Measurements from ENCODE around the gene ANKS1B.
"Not testable (repeated sequence)": the region's sequence is repeated elsewhere in the genome, so short reads cannot be mapped to it uniquely, and the experiment has no call there.

The ANKS1B gene

DNA sequence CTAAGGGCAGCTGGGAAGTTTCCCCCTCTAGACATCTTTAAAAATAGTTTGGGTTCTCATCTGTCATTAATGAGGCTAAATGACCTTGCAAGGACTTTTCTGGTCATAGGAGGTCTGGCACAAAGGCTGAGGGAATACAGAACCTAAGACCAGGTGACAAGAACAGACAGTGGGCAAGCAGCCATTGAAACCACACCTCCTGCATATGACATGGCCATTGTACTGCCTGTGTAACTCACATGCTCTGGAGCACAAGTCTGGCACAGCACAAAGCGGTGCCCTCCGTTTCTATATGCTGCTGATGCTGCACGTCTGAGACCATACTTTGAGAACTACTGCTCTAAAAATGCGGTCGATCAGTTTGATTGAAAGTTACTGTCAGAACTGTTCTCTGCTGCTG lies 1196.3 kb downstream of the ANKS1B start:
- no peak for DNase-seq

DNA sequence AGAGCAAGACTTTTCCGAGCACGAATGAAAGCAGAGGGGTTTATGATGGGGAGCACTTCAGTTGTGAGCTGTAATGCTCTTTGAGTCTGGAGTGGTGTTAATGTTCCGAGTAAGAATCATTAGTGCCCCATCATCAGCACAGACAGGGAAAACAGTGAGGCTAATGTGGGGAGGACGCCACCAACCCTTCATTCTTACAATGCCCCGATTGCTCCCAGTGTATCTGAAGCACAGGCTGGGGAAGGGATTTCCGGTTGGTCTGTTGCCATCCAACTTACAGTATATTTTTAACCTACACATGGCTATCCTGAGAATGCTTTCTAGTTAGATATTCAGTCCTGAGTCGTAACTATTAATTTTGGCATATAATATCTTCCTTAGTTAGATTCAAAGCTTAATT lies 1198.1 kb downstream of the ANKS1B start:
- DNase-seq, result no peak

DNA sequence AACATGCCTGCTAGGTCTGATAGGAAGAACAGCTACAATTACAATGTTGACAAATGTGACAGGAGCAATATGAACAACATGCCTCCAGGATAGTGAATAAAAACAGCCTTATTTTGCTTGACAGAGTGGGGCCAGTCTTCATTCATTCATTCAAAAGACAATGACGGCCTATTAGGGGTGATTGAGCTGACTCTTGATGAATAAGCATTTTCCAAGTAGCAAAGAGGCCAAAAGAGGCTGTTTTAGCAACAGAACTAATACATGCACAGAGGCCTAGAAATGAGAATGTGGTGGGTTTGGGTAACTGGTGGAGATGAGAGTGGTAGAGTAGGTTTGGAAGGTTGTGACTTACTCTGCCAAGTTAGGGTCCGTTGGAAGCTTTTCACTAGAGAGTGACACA lies 1201.3 kb downstream of the ANKS1B start:
- DNase-seq, result no peak

DNA sequence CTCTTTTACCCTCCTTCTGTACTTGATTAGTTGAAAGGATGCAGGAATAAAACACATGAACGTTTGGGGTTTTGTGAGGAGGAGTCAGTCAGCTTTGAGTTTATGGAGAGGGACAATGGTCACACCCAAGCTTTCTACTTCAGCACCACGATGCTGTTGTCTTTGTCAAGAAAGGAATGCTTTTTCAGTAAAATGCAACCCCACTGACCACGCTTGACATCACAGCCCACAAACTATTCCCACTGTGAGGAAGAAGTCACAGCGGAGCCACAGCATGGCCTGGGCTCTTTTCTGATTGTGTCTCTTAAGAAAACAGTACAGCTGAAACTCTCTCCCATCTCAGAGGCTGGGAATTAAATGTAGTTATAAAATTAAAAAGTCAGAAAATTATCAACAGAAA lies 1204.5 kb downstream of the ANKS1B start:
- DNase-seq, result no peak

DNA sequence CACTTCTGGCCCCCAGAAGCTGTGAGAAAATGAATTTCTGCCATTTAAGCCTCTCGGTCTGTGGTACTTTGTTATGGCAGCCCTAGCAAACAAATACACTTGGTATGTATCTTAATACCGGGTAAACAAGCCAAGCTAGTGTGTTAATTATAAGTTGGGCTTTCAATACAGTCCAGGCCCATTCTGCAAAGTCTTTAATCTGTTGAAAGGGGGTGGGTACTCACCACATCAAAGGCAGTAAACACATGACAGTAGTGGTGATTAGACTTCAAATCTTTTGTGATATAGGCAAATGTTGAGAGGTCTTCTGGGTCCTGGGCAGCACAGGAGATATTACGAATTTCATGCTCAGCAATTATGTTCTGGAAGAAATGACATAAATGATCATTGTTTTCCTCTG lies 1211.9 kb downstream of the ANKS1B start:
- DNase-seq, result no peak

DNA sequence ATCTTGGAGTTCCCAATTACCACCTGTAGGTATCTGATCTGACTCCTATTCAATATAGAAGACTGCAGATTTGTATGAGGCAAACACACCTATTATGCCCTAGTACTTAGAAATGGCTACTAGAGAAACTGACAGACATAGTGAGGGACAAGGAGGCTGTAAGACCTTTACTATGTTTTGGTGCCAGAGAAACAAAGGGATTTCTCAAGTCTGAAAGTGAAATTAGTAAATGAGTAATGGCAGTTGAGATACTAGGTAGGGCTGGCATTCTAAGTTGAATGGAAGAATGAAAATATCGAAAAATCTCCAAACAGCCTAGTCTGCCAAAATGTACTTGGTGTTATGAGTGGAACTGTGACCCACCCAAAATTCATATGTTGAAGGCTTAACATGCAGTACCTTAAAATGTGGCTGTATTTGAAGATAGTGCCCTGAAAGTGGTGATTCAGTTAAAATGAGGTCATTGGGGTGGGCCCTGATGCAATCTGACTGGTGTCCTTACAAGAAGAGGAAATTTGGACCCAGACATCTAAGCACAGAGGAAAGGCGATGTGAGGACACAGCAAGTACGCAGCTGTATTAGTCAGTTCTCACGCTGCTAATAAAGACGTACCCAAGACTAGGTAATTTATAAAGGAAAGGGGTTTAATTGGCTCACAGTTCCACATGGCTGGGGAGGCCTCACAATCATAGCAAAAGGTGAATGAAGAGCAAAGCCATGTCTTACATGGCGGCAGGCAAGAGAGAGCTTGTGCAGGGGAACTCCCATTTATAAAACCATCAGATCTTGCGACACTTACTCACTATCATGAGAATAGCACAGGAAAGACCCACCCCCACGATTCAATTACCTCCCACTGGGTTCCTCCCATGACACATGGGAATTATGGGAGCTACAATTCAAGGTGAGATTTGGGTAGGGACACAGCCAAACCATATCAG lies 1212.7 kb downstream of the ANKS1B start:
- no peak for DNase-seq

DNA sequence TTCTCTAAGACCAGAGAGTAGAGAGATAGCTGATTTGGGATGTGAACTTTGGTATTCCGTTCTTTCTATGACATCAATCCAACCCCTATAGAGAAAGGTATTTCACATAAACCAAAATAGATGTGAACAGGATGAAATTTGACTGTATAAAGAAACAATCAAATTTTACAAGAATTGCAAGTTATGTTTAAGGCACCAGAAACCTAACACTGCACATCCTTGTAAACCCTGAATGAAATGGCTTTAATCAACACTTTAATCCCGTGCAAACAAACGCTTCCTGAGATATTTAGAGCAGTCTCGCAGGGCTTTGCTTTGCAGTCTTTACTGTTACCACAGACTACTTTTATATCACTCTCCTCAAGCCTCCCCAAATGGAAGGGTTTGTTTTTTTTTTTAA lies 1214.5 kb downstream of the ANKS1B start:
- no peak for DNase-seq

DNA sequence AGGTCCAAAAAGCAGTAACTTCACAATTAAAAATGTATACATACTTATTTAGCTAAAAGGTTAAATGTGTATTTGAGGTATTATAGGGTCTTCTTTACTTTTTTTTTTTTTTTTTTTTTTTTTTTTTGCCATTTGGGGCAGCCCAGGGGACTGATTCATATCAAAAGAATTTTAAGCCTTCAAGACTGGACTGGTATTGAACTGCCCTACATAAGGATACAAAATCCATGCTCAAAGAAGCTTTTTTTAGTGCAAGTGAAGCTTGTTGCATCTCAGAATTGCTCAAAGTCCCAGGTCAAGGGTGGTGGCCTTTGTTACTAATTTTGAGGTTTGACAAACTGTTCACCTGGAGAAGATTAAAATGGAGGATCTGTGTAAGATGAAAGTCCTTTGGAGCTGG lies 1215.7 kb downstream of the ANKS1B start:
- DNase-seq, result no peak

DNA sequence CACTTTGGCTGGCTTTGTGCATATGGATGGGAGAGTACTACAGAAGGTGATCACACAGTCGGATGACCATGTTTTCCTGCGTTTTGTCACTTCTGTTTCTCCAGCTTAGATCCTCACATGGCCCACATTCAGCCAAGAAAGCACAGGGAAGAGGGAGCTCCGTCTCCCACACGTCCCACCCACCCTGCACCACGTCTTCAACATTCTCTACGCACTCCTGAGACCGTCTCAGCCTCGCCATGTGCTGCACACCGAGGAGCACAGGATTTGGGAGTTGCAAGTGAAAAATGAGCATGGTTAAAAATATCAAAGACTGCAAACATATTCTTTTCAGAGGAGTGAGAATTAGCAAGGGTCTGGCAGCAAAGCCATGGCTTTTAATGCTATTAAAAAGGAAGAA lies 1217.5 kb downstream of the ANKS1B start:
- no peak for DNase-seq

DNA sequence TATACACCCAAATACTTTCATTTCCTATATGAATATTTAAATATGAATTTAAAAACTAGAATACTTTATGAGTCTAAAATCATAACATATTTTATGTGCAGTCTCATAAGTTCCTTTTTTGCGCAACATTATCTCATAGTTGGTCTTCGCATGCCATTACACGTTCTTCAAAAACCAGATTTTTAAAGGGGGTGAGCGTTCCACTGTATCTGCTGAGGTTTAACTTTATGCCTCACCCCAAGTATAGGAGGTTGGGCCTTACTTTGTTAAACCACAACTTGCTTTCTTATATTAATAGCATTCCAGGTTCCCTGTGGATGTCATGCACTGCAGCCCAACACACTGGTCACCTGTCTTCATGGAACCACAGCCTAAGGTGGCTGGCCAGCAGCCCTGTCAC lies 1221.1 kb downstream of the ANKS1B start:
- DNase-seq, result no peak

DNA sequence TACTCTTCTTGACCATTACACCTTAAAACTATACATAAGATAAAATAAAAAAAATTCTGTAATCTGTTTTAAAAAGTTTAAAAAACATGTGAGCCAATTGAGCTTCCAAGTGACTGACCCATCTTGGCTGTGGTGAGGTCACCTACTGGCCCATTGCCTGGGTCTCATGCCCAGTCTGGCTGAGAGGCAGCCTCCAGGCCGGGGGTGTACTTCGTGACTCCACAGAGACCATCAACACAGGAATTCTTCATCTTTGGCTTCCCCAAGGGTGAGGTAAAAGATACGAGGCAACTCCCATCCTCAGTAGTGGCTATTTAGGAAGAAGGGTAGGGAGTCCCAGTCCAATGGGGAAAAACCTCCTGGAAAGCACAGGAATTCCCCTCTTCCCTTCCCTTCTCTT lies 1226.4 kb downstream of the ANKS1B start:
- DNase-seq, result no peak

DNA sequence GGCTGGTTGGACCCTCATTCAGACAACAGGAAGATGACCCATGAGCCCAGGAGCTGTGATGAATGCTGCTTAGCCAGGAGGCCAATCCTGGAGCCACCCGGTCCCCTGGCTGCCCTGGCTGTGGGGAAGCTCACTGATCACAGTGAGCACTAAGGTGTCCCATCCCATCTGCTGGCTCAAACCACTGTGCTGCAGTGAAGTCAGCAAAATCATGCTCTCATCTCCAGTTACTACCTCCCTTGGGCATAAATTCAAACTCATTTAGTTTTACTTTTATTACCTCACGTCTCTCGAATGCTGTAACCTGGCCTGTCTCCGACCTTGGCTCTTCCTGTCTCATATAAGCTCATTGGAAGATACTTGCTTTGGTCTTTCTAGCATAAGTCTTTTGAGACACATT lies 1227.3 kb downstream of the ANKS1B start:
- no peak for DNase-seq

DNA sequence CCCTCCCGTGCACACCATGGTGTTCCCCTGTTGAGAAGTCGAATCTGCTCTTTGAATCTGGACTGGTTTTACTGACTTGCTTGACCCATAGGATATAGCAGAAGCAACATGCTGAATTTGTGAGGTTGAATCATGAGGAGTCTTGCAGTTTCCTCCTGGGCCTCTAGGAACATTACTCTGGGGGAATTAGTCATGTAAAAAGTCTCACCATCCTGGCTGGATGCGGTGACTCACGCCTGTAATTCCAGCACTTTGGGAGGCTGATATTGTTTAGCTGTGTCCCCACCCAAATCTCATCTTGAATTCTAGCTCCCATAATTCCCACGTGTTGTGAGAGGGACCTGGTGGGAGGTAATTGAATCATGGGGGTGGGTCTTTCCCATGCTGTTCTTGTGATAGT lies 1228.9 kb downstream of the ANKS1B start:
- DNase-seq, result not testable (repeated sequence)

DNA sequence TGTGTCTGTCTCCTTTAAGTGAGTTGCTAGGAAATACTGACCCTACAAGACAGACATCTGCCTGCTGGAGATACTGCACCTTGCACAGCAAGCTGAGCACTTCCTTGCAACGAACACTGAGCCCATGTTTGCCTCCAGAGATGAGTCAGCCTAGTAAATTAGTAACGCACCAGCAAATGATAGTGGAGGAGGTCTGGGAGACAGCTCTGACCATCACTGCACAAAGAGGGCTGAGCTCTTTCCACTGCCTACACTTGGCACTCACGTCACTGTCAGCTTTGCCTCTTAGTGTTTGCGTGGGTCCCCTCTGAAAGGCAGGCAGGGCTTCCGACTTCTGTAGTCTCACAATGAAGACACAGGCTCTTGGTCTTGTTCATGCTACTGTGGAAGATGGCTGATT lies 1230.6 kb downstream of the ANKS1B start:
- DNase-seq, result no peak

DNA sequence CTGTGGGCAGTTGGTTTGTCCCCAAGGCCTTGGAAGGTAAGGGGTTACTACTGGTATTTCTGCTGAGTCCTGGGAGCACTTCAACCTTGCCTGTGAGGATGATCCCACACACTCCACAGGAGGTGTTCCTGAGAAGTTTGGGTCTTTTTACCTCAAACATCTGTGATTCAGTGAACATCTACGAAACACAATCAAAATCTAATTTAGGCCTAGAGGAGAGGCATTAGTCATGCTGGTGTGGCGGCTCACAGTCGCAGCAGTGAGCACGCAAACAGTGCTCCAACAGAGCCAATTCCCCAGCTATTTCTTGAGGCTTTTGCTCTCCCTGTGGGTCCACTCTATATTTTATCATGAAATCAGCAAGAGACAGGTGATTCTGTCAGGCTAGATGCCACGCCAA lies 1232.0 kb downstream of the ANKS1B start:
- DNase-seq, result no peak

DNA sequence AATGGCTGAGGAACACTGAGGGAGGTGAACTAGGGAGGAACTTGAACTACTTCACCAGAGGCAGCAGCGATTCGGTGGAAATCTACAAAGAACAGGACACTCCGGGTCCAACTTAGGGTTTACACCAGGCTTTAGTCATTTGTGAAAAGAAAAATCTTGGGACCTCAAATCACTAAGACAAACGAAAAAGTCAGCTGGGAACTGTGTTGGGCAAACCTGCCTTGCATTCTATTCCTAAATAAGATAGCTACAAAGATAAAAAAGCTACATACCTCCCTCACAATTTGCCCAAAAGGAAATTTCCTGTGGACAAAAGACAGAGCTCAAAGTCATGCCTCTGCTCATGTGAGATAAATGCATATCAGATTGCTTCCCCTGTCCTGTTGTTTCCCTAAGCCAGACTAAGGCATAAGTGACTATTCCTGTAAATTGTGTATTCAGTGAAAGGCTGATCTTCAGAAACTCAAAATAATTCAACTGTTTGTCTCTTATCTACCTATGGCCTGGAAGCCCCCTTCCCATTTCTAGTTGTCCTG lies 1233.1 kb downstream of the ANKS1B start:
- no peak for DNase-seq

DNA sequence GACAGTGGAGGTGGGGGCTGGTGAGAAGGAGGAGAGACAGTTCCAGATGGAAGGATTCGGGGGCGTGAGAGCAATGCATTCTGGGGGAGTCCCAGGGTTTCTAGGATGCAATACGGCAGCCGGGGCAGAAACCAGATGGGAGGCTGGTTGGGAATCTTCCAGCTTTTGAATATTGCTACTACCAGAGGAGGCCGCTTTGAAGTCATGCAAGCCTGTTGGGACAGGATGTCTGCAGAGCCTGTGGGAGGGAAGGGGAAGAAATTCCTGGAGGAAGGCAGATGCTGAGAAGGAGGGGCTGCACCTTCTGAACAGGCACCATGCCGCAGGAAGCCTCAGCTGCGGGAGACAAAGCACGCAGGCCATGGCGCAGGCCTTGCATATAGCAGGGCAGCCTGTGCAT lies 1234.2 kb downstream of the ANKS1B start:
- DNase-seq, result no peak

DNA sequence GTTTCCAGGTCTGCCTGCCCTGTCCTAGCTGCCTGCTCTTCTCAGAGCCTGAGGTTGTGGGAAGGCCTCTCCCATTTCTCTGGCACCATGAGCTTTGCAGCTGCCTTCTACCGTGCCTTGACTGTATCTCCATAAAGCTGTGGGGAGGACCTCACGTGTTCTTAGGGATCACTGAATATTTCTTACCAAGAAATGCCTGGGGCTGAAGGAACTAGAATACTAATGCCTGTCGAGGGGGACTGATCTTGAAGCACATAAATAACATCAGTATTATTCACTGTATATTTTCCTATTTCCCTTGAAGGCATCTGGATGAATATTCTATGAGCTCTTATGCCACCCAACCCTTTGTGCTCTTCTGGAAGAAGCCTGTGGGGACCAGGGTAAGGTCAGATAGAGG lies 1236.3 kb downstream of the ANKS1B start:
- no peak for DNase-seq

DNA sequence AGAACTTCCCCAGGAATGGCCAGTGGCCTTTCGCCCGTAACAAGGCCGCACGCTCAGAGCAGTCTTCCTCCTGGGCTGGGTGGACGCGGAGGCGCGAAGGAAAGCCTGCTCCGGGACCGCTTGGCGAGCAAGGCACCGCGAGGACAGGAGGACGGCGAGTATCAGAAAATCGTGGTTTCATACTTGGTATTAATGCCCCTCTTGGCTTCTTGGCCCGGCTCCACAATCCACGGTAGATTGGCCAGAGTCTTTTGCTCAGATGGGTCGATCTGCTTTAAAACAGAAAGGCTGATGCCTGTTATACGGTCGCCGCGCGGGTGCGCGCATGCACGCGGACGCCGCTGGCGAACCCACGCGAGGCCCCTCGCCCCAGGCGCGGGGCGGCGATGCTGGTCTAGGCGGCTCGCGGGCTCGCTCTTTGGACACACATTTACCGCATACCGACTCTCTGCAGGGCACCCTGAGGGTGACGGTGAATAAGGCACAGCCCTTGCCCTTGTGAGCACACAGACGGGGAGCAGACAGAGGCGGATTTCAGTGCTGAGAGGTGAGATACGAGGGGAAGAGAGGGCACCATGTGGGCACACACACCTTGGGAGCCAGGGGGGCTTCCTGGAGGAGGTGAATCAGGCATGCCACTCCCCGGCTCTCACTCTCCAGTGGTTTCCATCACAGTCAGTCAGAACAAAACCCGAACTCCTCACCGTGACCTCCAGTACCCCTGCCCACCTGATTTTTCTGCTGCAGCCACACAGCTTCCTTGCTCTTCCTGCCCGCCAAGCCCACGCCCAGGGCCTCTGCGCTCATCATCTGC lies 1239.0 kb downstream of the ANKS1B start:
- DNase-seq, result peak; percentile 69

DNA sequence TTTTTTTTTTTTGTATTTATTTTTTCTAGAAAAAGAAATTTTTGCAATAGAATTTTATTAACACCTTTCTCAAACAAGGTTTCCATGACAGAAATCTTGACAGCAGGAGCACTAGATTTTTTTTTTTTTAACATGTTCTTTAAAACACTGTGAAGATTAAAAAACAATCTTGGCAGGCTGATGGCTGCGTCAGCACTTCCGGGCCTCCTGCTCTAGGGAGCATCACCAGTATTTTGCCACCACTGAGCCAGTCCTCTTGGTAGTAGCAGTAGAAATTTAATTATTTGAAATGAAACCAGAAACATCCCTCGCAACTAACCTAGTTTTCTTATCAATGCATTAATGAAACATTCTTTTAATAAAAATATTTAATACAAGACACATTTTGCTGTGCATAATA lies 1240.1 kb downstream of the ANKS1B start:
- no peak for DNase-seq

DNA sequence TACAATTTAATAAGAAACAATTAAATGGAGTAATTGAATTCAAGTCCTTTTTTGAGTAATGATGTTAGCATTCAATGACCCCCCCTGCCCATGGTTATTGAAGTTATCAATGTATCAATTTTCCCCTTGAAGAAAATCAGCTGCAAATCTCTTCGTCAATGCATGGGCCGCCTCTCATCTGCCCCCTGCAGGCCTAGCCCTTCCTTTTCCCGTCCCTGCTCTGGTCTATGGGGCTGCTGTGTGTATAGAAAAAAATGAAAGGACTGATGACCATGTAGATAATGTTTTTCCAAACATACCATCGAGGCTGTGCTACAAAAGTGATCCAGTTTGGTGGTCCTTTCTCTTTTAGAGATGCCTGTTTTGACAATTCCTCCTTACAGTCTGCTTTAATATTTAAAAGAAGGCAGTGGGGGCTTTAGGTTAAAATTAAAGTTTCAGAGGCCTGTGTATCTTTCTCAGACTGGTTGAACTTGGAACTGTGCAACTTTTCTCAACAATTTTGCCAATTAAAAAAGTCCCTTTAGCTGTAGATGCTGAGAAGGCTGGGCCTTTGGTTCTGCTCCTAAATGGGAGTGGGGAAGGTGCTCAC lies 1241.3 kb downstream of the ANKS1B start:
- DNase-seq, result peak; percentile 52

DNA sequence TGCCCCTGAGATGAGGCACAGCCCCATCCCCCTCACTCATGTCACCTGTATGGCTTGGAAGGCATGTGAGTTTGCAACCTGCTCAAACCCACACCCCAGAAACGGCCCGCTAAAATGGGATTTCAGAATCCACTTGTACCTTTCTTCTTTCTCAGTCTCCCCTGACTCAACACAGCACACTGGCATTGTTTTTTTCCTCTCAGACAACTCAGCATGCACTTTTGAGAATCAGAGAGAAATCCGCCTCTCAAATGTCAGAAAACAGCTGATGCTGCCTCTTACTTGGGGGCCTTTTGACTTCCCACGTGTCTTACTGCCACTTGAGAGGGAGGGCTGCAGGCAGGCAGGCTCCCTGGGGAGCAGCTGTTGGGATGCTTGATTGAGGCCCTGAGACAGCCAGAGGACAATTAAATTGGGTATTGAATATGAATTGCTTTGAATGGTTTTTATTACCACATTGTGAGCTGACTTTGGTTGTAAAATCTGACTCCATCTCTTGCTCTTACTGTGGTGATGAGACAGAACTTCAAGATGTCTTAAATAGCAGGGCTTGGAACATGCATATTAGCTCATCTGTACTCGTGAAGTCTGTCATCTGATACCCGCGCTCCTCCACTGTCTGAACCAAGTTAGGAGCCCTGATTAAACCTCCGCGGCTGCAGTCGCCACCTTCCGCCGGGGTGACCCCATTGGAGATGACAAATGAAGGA lies 1243.0 kb downstream of the ANKS1B start:
- DNase-seq, result peak; percentile 47

DNA sequence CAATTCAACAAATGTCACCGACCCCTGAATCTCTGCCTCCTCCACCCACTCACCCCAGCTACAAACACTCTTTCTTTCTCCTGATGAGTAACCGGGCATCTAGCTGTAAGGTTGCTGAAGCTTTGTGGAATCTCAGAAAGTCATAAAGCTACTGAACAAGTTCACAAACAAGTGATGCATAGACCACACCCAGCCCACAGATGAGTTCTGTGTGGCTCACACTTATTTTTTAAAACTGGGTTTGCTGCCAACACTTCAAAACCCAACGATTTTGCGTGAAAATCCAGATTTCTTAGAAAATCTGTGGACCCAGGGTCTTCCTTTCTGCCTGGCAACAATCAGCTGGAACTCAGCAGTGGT lies 1243.6 kb downstream of the ANKS1B start:
- DNase-seq, result no peak

Measured in eye (tissue), 1 donor.